Measurements from ENCODE around the gene EIF2B5. TPM values are rescaled to one million over a fixed set of nuclear protein-coding genes. Genes with fewer than 3 reads are reported as not detected.

The EIF2B5 gene
- total and polyA plus RNA-seq, 9 of the 15 experiments (the other 6 are each of a cell fraction or from before 2014, with no cell fraction given) = 19.1 to 92.4 (median 74.0) TPM

- no peak overlapping the region for H2AFZ ChIP-seq (ENCODE audit: low read depth, low read length)
- 0 out of 2 replicates have a peak, but pooled peaks have one; percentile 33 for TF ChIP-seq POLR2G (IDR thresholded peaks at IDR 0.05; ENCODE audit: low read depth, low read length)
- no peak for TF ChIP-seq MYNN (IDR thresholded peaks at IDR 0.05)
- no peak for TF ChIP-seq MYNN (CRISPR knock-in tag; IDR thresholded peaks at IDR 0.05)
- peak; percentile 57; the same call in 1 of the 2 replicates for TF ChIP-seq ZBTB33 (CRISPR knock-in tag; IDR thresholded peaks at IDR 0.05)
- no peak for TF ChIP-seq RNF219 (CRISPR knock-in tag; IDR thresholded peaks at IDR 0.05)
- FAIRE-seq (no peak), ATAC-seq (no peak), DNase-seq (ENCODE audit: extremely low read depth in 1 of 4, low spot score in 3 of 4) (no peak)
- H3K9me1 ChIP-seq (ENCODE audit: control insufficient read depth, insufficient read depth, low read length) = no peaks in the 10 kb centered on the region
- H3K9ac ChIP-seq (ENCODE audit: insufficient read depth in 1 of 2, low read depth in 2 of 2, low read length in 2 of 2) = no peak overlapping the region
- no peaks in the 10 kb centered on the region for H3K9me3 ChIP-seq (replicated peaks; ENCODE audit: control insufficient read depth, insufficient read depth, low read depth, low read length)
- H3K79me2 ChIP-seq (ENCODE audit: control insufficient read depth, insufficient read depth, low read length) = peaks cover 7% of the 10 kb centered on the region
- H3K36me3 ChIP-seq (ENCODE audit: control insufficient read depth, insufficient read depth, low read length) = peaks cover 82% of the 10 kb centered on the region
- no peak overlapping the region for H3K27ac ChIP-seq (ENCODE audit: extremely low read depth, low read depth, low read length)
- no TSS peak for BruUV-seq (replicated peaks)
- no peak overlapping the region for H3K4me3 ChIP-seq
- H4K20me1 ChIP-seq (replicated peaks; ENCODE audit: control insufficient read depth, insufficient read depth, low read length) = no peaks in the 10 kb centered on the region
- intact Hi-C loops (cut with micrococcal nuclease) (loop anchor here (5.0 kb wide), 2 partner anchors 33 to 127 kb away; partner anchors contain the start of genes EIF2B5 and PSMD2), in situ Hi-C loops (cut with MboI) (no loop called here)
- WGBS (ENCODE audit: insufficient coverage, low coverage, missing lambda C conversion rate) = 94% methylated on average over 36 of the region's 66 CpGs
- ChIA-PET POLR2A (interaction anchor here (0.6 to 1.8 kb wide), 9 partner anchors 8 to 189 kb away, joined by 3 to 7 read pairs (median 5); partner anchors contain the start of genes ABCF3 and DVL3), CTCF (ENCODE audit: low intra/inter-chr PET ratio) (no interaction called here)
- no peak overlapping the region for H3K4me2 ChIP-seq (ENCODE audit: insufficient read depth, low read length)
- H3K4me1 ChIP-seq (replicated peaks in 1 of 2; ENCODE audit: control insufficient read depth in 2 of 2, insufficient read depth in 2 of 2, low read length in 2 of 2) = peaks cover 27 to 28% of the 10 kb centered on the region in 2 experiments; a peak in 4 of 5 replicates
- no peaks in the 10 kb centered on the region for H3K27me3 ChIP-seq (ENCODE audit: control insufficient read depth in 2 of 2, insufficient read depth in 2 of 2, low read length in 2 of 2)
Observed at GRCh38 chr3:184169896-184170875, 35.0 kb downstream of the EIF2B5 start.
